NCI-H2107 treated with DMSO at 0.1 percent for 48 hours (cell line): ENCODE results near the gene FUBP3.
A peak's percentile ranks its signal among the peaks of the same experiment; 100 is the strongest.
"Not testable (repeated sequence)": the region's sequence is repeated elsewhere in the genome, so short reads cannot be mapped to it uniquely, and the experiment has no call there.

ENCODE experiments used
- DNase-seq: peaks from one replicate; lab custom pipeline; 2025; ENCODE audit not compliant: unreplicated experiment; lab: John Stamatoyannopoulos, UW

The FUBP3 gene

DNA sequence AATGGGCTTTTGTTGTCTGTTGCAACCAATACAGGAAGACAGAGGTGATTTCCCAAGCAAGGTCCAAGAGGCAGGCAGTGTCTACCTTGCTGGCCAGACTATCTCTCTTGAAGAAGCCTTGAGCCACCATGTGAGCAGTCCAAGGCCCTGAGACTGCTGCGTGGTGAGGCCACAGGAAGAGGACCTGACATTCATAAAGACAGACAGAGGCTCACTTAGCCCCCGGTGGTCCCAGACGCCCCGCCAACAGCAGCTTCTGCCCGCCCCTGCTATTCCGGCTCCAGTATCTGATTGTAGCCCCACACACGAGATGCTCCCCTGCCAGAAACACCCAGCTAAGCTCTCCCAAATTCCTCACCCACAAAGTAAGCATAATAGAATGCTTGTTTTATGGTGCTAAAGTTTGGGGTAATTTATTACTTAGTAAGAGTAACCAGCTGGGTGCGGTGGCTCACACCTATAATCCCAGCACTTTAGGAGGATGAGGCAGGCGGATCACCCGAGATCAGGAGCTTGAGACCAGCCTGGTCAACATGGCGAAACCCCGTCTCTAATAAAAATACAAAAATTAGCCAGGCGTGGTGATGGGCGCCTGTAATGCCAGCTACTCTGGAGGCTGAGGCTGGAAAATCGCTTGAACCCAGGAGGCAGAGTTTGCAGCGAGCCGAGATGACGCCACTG lies 22.8 kb upstream of the FUBP3 start:
- DNase-seq: no peak

DNA sequence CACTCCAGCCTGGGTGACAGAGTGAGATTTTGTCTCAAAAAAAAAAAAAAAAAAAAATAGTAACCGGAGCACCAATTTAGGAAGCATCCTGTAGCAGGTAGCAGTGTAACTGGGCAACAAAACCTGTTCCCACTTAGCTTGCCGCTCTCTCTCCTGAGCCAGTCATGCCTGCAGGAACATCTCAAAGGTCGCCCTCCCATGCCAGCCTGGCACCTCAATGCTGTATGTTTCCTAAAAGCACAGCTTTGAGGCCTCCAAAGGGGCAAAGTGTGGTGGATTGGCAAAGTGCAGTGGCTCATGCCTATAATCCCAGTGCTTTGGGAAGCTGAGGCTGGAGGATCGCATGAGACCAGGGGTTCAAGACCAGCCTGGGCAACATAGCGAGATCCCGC lies 22.3 kb upstream of the FUBP3 start:
- no peak for DNase-seq

DNA sequence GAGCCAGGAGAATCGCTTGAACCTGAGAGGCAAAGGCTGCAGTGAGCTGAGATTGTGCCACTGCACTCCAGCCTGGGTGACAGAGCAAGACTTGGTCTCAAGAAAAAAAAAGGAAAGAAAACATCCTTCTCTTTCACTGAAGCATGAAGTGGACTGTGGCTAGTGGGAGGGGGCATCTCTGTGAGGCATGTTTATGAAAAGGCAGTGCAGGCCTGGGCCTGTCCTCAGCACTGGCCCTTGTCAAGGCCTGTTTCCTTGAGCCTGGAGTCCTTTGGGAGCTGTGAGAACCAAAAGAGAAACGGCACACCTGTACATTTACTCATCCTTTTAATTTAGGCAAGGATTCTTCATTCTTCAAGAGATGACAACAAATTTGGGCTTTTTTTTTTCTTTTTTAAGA lies 18.3 kb upstream of the FUBP3 start:
- DNase-seq: peak; percentile 20

GRCh38 chr9:130562525-130562924 lies 16.9 kb upstream of the FUBP3 start:
- DNase-seq: not testable (repeated sequence)

DNA sequence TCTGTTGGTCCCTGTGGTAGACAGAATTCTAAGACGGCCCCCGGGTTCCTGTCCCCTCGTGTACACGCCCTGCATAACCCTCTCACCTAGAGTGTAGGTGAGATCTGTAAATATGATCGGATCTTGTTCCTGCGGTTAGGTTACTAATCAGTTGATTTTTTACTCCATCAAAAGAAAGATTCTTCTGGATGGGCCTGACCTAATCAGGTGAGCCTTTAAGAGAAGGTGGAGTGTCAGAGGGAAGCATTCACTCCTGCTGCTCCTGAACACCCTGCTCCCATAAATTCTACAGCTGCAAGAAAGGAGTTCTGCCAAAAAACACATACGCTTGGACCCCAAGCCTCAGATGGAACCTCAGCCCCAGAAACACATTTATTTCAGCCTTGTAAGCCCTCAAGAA lies 15.6 kb upstream of the FUBP3 start:
- no peak for DNase-seq

DNA sequence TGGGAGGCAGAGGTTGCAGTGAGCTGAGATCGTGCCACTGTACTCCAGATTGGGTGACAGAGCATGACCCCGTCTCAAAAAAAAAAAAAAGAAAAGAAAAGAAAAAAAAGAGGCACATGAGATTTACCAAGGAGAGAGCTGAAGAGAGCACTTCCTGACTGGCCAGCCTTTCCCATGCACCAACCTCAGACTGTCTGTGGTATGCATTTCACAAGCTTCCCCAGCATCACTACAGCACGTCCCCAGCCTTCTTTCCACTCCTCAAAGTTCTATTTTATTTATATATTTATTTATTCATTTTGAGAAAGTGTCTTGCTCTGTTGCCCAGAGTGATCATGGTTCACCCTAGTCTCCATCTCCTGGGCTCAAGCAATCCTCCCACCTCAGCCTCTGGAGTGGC lies 13.6 kb upstream of the FUBP3 start:
- DNase-seq: no peak

DNA sequence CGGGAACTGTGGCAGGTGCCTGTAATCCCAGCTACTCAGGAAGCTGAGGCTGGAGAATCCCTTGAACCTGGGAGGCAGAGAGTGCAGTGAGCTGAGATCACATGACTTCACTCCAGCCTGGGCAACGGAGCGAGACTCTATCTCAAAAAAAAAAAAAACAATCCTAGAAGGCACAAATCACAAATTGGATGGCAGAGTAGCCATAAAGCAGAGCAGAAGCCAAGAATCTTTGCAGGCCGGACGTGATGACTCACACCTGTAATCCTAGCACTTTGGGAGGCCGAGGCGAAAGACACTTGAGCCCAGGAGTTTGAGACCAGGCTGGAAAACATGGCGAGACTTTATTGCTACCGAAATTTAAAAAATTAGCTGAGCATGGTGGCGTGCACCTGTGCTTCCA lies 9.2 kb upstream of the FUBP3 start:
- DNase-seq: no peak

- DNase-seq: no peak
These were observed 3.9 kb upstream of the FUBP3 start for GRCh38 chr9:130575514-130575913.

DNA sequence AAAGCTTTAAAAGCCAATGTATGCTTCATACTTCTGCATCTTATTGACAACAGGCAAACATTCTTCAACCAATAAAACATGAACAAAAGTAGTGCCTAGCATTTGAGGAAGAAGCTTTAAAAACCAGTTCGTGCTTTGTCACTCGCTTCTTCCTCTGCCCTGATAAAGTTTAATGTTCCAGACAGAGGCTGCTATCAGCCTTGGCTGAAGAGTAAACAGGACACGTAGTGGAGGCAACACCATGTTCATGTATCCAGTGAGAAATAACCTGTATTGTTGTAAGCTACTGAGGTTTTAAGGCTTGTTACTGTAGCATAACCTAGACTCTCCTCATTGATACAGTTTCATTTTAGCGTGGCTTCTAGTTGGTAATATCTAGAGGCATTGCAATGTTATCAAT lies 3.2 kb upstream of the FUBP3 start:
- DNase-seq: no peak

GRCh38 chr9:130579738-130580463 lies 524 bp downstream of the FUBP3 start:
- no peak for DNase-seq

- DNase-seq: no peak
These were observed 2.4 kb downstream of the FUBP3 start for GRCh38 chr9:130581766-130582165.

- DNase-seq: no peak
These were observed 3.9 kb downstream of the FUBP3 start for GRCh38 chr9:130583271-130583670.

DNA sequence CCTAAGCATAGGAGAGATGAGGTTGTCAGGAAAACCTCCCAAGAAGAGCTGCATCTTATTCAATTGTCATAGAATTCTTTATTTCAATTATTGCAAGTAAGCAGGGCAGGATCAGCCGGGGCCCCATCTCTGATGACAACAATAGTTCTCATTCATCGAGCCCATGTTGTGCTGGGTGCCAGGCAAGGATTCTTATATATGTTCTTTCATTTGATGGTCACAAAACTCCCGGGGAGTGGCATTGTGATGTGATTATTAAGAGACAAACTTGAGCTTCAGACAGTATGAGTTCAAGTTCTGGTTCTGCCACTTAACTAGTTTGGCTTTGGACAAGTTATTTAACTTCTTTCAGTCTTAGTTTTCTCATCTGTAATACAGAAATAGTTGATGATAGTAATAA lies 8.5 kb downstream of the FUBP3 start:
- DNase-seq: no peak

DNA sequence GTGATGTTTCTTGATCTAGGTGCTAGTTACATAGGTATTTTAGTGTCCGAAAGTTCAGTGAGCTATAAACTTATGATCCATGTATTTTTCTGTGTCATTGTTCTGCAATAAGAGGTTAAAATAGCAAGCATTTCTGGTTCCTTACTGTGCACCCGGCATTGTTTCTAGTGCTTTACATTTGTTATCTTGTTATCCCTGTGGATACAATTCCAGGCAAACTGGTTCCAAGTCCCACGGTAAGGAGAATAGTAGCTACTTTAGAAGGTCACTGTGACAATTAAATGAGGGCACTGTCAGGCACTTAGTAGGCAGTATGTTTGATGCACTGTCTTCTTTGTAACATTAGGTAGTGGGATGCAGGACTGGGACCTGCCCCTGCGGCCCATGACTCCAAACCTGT lies 9.0 kb downstream of the FUBP3 start:
- no peak for DNase-seq

DNA sequence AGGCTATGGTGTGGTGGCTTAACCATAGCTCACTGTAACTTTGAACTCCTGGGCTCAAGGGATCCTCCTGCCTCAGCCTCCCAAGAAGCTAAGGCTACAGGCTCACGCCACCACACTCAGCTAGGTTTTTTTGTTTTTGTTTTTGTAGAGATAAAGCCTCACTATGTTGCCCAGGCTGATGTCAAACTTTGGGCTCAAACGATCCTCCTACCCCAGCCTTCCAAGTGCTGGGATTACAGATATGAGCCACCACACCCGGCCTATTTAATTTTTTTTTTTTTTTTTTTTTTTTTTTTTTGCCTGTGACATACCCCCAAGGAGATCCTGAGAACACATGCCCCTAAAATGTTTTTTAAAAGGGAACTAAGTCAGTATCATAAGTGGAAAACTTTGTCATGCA lies 10.4 kb downstream of the FUBP3 start:
- DNase-seq: no peak

- no peak for DNase-seq
These were observed 10.9 kb downstream of the FUBP3 start for GRCh38 chr9:130590305-130590704.

DNA sequence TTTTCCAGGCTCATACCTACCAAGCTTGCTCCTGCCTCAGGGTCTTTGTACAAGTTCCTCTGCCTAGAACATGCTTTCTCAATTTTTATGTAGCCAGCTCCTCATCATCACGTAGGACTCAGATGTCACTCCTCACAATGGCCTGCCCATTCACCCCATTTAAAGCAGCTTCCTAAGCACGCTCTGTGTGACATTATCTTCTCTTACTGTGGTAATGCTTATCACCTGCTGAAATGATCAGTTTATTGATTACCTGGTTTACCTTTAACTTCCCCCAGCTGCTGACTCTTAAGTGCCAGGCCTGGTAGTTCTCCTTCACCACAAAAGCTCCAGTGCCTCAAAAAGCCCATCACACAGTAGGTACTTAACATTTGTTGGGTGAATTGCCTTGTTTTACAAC lies 13.6 kb downstream of the FUBP3 start:
- no peak for DNase-seq

DNA sequence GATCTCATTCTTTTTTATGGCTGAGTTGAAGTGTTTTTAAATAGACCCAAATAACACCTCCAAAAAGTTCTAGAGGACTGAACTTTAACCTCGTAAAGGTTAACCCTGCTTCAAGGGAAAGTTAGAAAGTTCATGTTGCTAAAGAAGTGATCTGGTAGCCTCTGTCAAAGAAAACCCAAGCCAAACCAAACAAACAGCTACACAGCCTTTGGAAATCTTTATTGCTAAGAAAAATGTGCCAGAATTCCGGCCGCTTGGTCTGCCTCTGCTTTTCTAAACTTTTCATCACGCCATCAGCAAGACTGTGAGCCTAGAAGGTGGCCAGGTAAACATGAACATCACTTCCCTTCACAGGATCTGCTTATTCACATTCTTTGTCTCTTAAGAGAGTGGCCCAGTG lies 17.9 kb downstream of the FUBP3 start:
- no peak for DNase-seq

DNA sequence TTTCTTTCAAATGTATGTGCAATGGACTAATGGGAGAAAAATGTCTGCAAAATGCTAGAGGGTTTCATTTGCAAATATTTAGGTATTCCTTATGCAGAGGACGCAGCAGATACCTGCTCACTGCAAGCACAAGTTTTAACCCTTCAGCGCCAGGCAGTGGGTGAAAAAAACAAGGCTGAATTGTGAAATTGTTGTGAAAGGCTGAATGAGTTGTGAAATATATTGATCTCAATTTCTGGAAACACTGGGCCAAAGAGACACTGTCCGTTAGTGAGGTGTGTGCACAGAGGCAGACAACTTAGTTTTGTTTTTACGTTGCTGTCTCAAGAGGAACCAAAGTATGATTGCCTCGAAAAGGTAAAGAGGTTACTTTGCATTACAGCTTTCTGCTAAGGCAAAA lies 18.8 kb downstream of the FUBP3 start:
- no peak for DNase-seq

DNA sequence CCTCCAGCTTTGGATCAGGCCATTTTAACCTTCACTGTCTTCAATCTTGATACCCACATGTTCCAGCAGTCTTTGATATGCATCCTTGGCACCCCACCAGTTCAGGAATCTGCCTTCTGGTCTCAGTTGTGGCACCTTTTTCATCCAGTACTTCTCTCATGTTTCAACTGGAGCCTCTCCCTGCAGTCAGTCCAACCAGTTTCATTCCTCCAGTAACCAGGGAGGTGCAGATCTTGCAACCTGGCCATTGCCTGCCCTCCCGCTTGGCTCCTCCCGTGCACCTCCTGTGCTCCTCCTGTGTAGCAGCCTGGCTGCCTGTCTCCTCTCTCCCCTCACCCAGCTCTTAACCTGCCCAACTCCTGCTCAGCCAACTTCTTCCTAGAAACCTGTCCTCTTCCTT lies 20.2 kb downstream of the FUBP3 start:
- DNase-seq: no peak

DNA sequence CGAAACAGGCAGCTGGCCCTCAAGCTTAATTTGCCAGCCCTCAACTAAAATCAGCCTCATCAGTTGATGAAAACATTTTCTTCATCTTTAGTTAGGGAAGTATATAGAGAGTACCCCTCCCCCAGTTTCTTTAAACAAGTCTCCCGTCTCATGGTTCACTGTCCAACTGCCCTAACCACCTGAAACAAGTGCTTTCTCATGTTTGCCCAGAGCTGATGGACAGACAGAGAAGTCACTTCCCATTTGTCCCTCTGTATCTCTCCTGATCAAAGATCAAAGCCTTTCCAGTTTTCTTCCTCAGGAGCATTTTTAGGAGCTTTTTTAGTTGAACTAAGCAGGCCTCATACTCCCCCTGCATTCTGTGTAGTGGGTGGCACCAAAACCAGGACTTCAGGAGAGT lies 21.7 kb downstream of the FUBP3 start:
- DNase-seq: no peak

GRCh38 chr9:130604295-130604694 lies 24.9 kb downstream of the FUBP3 start:
- no peak for DNase-seq
